B cell (primary cell): ENCODE results near the gene ING5. TPM values are rescaled to one million over a fixed set of nuclear protein-coding genes. Genes with fewer than 3 reads are reported as not detected.
"Not testable (repeated sequence)": the region's sequence is repeated elsewhere in the genome, so short reads cannot be mapped to it uniquely, and the experiment has no call there.

Source experiments
- ATAC-seq: fragments of 200-7000 bp; cut with Tn5 transposase; one replicate; pipeline ENCODE4 v1.10.0; 2021; ENCODE audit warnings: low read depth, mild to moderate bottlenecking, moderate number of reproducible peaks, moderate library complexity
- CTCF ChIA-PET: fragments of 350-600 bp; sonication (Branson Sonifier 250); formaldehyde crosslinking; loops from one replicate; lab custom pipeline; 2021; ENCODE audit warnings: antibody characterized with exemption, inconsistent platforms; lab: Charles Lee
- POLR2A ChIA-PET: fragments of 350-600 bp; sonication (Branson Sonifier 250); formaldehyde crosslinking; loops from one replicate; lab custom pipeline; 2021; ENCODE audit warnings: antibody characterized with exemption; lab: Charles Lee
- DNase-seq: peaks from one replicate; pipeline ENCODE4 v3.0.0; 2013
- H2AFZ ChIP-seq: 2 replicates; pipeline ENCODE4 v1.6.1; 2012; ENCODE audit warnings: mild to moderate bottlenecking, low read depth, low read length; ENCODE audit not compliant: insufficient read depth, poor library complexity, severe bottlenecking
- H3K27ac ChIP-seq, 2 donors: 1 replicate in 1 of 2; 2 replicates in 1 of 2; pipeline ENCODE4 v1.5.1; 2012 to 2013; ENCODE audit warnings: low read length in 2 of 2, mild to moderate bottlenecking in 2 of 2, moderate library complexity in 1 of 2
- H3K27me3 ChIP-seq, 4 experiments: fragments of 200-600 bp in 1 of 4; sonication (generic) in 1 of 4; replicated peaks in 1 of 4; 1 replicate in 2 of 4; 2 replicates in 2 of 4; pipeline versions ENCODE4 v1.6.1 to v1.7.0; 2013 to 2016; ENCODE audit warnings: low read length in 3 of 4, mild to moderate bottlenecking in 2 of 4, mixed read lengths in 1 of 4, moderate library complexity in 1 of 4; ENCODE audit not compliant: insufficient read depth in 4 of 4, control insufficient read depth in 3 of 4; ENCODE audit errors: control extremely low read depth in 1 of 4
- H3K36me3 ChIP-seq, 2 experiments: replicated peaks in 1 of 2; 1 replicate in 1 of 2; 2 replicates in 1 of 2; pipeline versions ENCODE4 v1.6.1 to v1.7.1; 2013; ENCODE audit warnings: low read length in 1 of 2; ENCODE audit not compliant: insufficient read depth in 2 of 2, control insufficient read depth in 1 of 2; ENCODE audit errors: control extremely low read depth in 1 of 2, extremely low read depth in 1 of 2
- H3K4me1 ChIP-seq, 2 donors: fragments of 200-600 bp in 1 of 2; sonication (generic) in 1 of 2; 1 replicate in 1 of 2; 2 replicates in 1 of 2; pipeline versions ENCODE4 v1.5.1 to v1.6.1; 2013 to 2017; ENCODE audit warnings: low read length in 2 of 2; ENCODE audit not compliant: control insufficient read depth in 2 of 2, insufficient read depth in 2 of 2
- H3K4me2 ChIP-seq: replicated peaks from 2 replicates; pipeline ENCODE3; 2012; ENCODE audit warnings: mild to moderate bottlenecking, low read depth, low read length; ENCODE audit not compliant: poor library complexity, severe bottlenecking
- H3K4me3 ChIP-seq, 5 experiments: fragments of 200-600 bp in 1 of 5; sonication (generic) in 1 of 5; 1 replicate in 3 of 5; 2 replicates in 2 of 5; pipeline versions ENCODE4 v1.5.1 to v1.7.0; 2011 to 2016; ENCODE audit warnings: low read length in 4 of 5, mild to moderate bottlenecking in 4 of 5, low read depth in 2 of 5, control low read depth in 1 of 5, moderate library complexity in 1 of 5; ENCODE audit not compliant: insufficient read depth in 1 of 5; ENCODE audit errors: control extremely low read depth in 1 of 5, extremely low read depth in 1 of 5
- H3K79me2 ChIP-seq: fragments of 200-600 bp; sonication (generic); one replicate; pipeline ENCODE4 v1.6.0; 2016; ENCODE audit warnings: low read length; ENCODE audit not compliant: control insufficient read depth, insufficient read depth
- H3K9ac ChIP-seq: fragments of 200-600 bp; sonication (generic); 2 replicates; pipeline ENCODE4 v1.6.1; 2017; ENCODE audit warnings: mild to moderate bottlenecking, low read length, moderate library complexity
- H3K9me3 ChIP-seq, 3 donors: one replicate each; pipeline versions ENCODE4 v1.6.1 to v1.7.1; 2013; ENCODE audit warnings: low read length in 2 of 3; ENCODE audit not compliant: control insufficient read depth in 2 of 3, insufficient read depth in 1 of 3; ENCODE audit errors: control extremely low read depth in 1 of 3
- H4K20me1 ChIP-seq: 2 replicates; pipeline ENCODE4 v1.6.0; 2012; ENCODE audit warnings: mild to moderate bottlenecking, low read length; ENCODE audit not compliant: insufficient read depth, control insufficient read depth, poor library complexity, severe bottlenecking
- H3K27ac Mint-ChIP-seq: one replicate; pipeline ENCODE4 v1.8.0; 2021; ENCODE audit warnings: mixed read lengths
- H3K27me3 Mint-ChIP-seq: one replicate; pipeline ENCODE4 v1.8.0; 2021; ENCODE audit warnings: mixed read lengths
- H3K4me1 Mint-ChIP-seq: one replicate; pipeline ENCODE4 v1.8.0; 2021; ENCODE audit warnings: mixed read lengths
- H3K4me3 Mint-ChIP-seq: one replicate; pipeline ENCODE4 v1.8.0; 2021; ENCODE audit warnings: mixed read lengths
- H3K9me3 Mint-ChIP-seq: one replicate; pipeline ENCODE4 v1.8.0; 2022; ENCODE audit warnings: mixed read lengths; ENCODE audit not compliant: insufficient read depth
- EZH2 ChIP-seq: IDR thresholded peaks from 2 replicates; pipeline ENCODE4 v1.6.1; 2012; ENCODE audit warnings: borderline replicate concordance, low read depth, mild to moderate bottlenecking, moderate library complexity, low read length; ENCODE audit not compliant: insufficient read depth, poor library complexity, severe bottlenecking
- WGBS: methylation state at CpG from one replicate; pipeline ENCODE4 v1.1.5; 2013; ENCODE audit warnings: missing lambda C conversion rate; ENCODE audit not compliant: insufficient coverage; 5-methylcytosine and 5-hydroxymethylcytosine counted together
- intact Hi-C: fragments of 100-400 bp; cut with micrococcal nuclease; formaldehyde crosslinking; loops from one replicate; pipeline ENCODE4 v1.10.0; 2022
- polyA plus RNA-seq: library from polyadenylated mRNA; depleted of rRNA; stranded (reverse); fragments of >200 nt; gene quantifications from 2 replicates; pipeline ENCODE4 v1.2.3, GENCODE V29; 2012
- total RNA-seq, 2 donors: library from RNA; stranded (reverse); fragments of 120-200 nt in 1 of 2; gene quantifications; 1 replicate in 1 of 2; 2 replicates in 1 of 2; pipeline versions ENCODE4 v1.2.3 to v1.2.4, GENCODE V29; 2013 to 2022
- TF ChIP-seq, protein P1 (sequence below): fragments of 200-600 bp; IDR thresholded peaks from one replicate; pipeline ENCODE4 v1.8.0; 2022; ENCODE audit warnings: antibody characterized with exemption, mild to moderate bottlenecking

Gene ING5
- total and polyA plus RNA-seq, 2 donors (not counting 1 experiment from before 2014, with no cell fraction given): 70.7 to 82.9 TPM

DNA sequence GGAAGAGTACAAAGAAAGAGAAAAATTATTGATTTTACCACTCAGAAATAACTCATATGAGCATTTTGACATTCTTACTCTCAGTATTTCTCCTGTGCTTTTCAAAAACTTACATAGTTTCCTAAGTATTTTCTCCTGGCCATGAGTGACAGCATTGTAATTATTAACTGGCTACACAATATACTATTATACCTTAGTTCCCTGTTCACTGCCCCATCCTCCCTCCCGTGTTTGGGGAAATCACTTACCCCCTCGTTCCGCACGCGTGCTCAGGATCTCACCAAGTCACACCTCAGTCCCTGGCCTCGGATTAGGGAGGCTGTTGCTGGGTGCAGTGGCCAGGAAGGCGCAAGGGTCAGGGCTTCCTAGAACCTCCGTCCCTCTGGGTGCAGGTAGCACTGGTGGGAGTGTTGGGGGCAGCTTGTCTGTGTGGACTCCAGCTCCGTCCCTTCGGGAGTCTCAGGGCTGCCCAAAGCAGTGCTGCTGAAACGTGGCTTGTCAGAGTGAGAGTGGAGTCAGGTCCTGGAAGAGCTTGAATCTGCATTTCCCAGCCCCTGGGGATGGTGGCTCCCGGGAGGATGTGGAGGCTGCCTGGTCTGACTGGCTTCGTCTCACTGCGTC, 41.1 kb upstream of the ING5 start:
- H3K27ac ChIP-seq: no peak overlapping the region
- 98% methylated on average over 8 of the region's 14 CpGs for WGBS
- no peak for ATAC-seq
- POLR2A ChIA-PET: no interaction called here
- H3K9me3 ChIP-seq: no peaks in the 10 kb centered on the region
- intact Hi-C loops: no loop called here
- no peaks in the 10 kb centered on the region for H4K20me1 ChIP-seq
- H3K36me3 ChIP-seq: peaks cover 0 to 41% of the 10 kb centered on the region in 2 experiments
- no peak overlapping the region for H3K4me3 ChIP-seq
- H3K4me3 Mint-ChIP-seq: no peak overlapping the region
- H3K4me1 ChIP-seq: no peaks in the 10 kb centered on the region
- DNase-seq: no peak
- H3K27ac Mint-ChIP-seq: no peak overlapping the region
- H3K27me3 Mint-ChIP-seq: no peaks in the 10 kb centered on the region
- no peaks in the 10 kb centered on the region for H3K79me2 ChIP-seq
- no peaks in the 10 kb centered on the region for H3K4me1 Mint-ChIP-seq
- H3K9me3 Mint-ChIP-seq: no peaks in the 10 kb centered on the region
- TF ChIP-seq, protein P1, sequence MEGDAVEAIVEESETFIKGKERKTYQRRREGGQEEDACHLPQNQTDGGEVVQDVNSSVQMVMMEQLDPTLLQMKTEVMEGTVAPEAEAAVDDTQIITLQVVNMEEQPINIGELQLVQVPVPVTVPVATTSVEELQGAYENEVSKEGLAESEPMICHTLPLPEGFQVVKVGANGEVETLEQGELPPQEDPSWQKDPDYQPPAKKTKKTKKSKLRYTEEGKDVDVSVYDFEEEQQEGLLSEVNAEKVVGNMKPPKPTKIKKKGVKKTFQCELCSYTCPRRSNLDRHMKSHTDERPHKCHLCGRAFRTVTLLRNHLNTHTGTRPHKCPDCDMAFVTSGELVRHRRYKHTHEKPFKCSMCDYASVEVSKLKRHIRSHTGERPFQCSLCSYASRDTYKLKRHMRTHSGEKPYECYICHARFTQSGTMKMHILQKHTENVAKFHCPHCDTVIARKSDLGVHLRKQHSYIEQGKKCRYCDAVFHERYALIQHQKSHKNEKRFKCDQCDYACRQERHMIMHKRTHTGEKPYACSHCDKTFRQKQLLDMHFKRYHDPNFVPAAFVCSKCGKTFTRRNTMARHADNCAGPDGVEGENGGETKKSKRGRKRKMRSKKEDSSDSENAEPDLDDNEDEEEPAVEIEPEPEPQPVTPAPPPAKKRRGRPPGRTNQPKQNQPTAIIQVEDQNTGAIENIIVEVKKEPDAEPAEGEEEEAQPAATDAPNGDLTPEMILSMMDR: no peak
- TF ChIP-seq EZH2: no peak
- no peak overlapping the region for H2AFZ ChIP-seq
- no peak overlapping the region for H3K9ac ChIP-seq
- H3K27me3 ChIP-seq: no peaks in the 10 kb centered on the region
- CTCF ChIA-PET: interaction anchor here (0.6 to 2.3 kb wide), 2 partner anchors 18 to 809 kb away, joined by 3 to 9 read pairs; no protein-coding TSS in a partner anchor
- H3K4me2 ChIP-seq: no peak overlapping the region

DNA sequence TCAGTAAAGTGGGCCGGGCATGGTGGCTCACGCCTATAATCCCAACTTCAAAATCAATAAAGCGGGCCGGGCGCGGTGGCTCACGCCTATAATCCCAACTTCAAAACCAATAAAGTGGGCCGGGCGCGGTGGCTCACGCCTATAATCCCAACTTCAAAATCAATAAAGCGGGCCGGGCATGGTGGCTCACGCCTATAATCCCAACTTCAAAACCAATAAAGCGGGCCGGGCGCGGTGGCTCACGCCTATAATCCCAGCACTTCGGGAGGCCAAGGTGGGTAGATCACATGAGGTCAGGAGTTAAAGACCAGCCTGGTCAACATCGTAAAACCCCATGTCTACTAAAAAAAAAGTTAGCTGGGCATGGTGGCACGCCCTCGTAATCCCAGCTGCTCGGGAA, 39.1 kb upstream of the ING5 start:
- POLR2A ChIA-PET, H4K20me1 ChIP-seq, DNase-seq, H3K4me1 ChIP-seq, H3K27ac Mint-ChIP-seq, H3K27me3 Mint-ChIP-seq, H3K9ac ChIP-seq, H3K4me3 ChIP-seq, H3K9me3 Mint-ChIP-seq, H3K79me2 ChIP-seq, H3K4me2 ChIP-seq, ATAC-seq, H3K27ac ChIP-seq, H3K4me3 Mint-ChIP-seq, H3K4me1 Mint-ChIP-seq, intact Hi-C loops, H3K27me3 ChIP-seq, H2AFZ ChIP-seq, H3K9me3 ChIP-seq: not testable (repeated sequence)
- peaks cover 0 to 38% of the 10 kb centered on the region in 2 experiments for H3K36me3 ChIP-seq
- 95% methylated on average over 13 of the region's 24 CpGs for WGBS
- CTCF ChIA-PET: interaction anchor here (1.1 kb wide), 1 partner anchor 40 kb away, joined by 3 read pairs; the partner anchor contains the start of gene ING5
